GM23338 (cell line): Measurements from ENCODE around the gene ARHGEF28. TPM values are rescaled to one million over a fixed set of nuclear protein-coding genes. Genes with fewer than 3 reads are reported as not detected.

Experiments used
- ATAC-seq: fragments of 200-7000 bp; cut with Tn5 transposase; 3 replicates; pipeline ENCODE4 v1.9.1; 2020
- DNase-seq: peaks from one replicate; pipeline ENCODE4 v3.0.0-alpha.2; 2015; ENCODE audit warnings: low spot score
- H2AFZ ChIP-seq: fragments of 200-600 bp; sonication (generic); 2 replicates; pipeline ENCODE4 v1.8.0; 2016; ENCODE audit warnings: antibody characterized with exemption, mild to moderate bottlenecking, moderate library complexity
- H3F3A ChIP-seq: fragments of 200-600 bp; sonication (generic); replicated peaks from 2 replicates; pipeline ENCODE4 v1.8.0; 2017; ENCODE audit warnings: antibody characterized with exemption, mixed run types, low read depth
- H3K27ac ChIP-seq: fragments of 200-600 bp; sonication (generic); 2 replicates; pipeline ENCODE4 v1.6.1; 2016; ENCODE audit warnings: low read depth
- H3K27me3 ChIP-seq: fragments of 200-600 bp; sonication (generic); 2 replicates; pipeline ENCODE4 v1.8.0; 2016; ENCODE audit warnings: mild to moderate bottlenecking, mixed run types, moderate library complexity; ENCODE audit not compliant: insufficient read depth
- H3K36me3 ChIP-seq: fragments of 200-600 bp; sonication (generic); 2 replicates; pipeline ENCODE4 v1.8.0; 2016; ENCODE audit warnings: mild to moderate bottlenecking; ENCODE audit not compliant: insufficient read depth
- H3K4me1 ChIP-seq: fragments of 200-600 bp; sonication (generic); 2 replicates; pipeline ENCODE4 v1.8.0; 2016; ENCODE audit warnings: mild to moderate bottlenecking, moderate library complexity; ENCODE audit not compliant: insufficient read depth
- H3K4me2 ChIP-seq: fragments of 200-600 bp; sonication (generic); 2 replicates; pipeline ENCODE4 v1.7.1; 2017; ENCODE audit warnings: mixed run types
- H3K4me3 ChIP-seq: fragments of 200-600 bp; sonication (generic); 2 replicates; pipeline ENCODE4 v1.6.1; 2016; ENCODE audit warnings: mixed run types
- H3K79me2 ChIP-seq: fragments of 200-600 bp; sonication (generic); replicated peaks from 2 replicates; pipeline ENCODE4 v1.8.0; 2017; ENCODE audit warnings: mild to moderate bottlenecking; ENCODE audit not compliant: insufficient read depth
- H3K9me2 ChIP-seq: fragments of 200-600 bp; sonication (generic); 2 replicates; pipeline ENCODE4 v1.8.0; 2017; ENCODE audit not compliant: insufficient read depth
- H4K20me1 ChIP-seq: fragments of 200-600 bp; sonication (generic); replicated peaks from 2 replicates; pipeline ENCODE4 v1.8.0; 2017; ENCODE audit warnings: mild to moderate bottlenecking; ENCODE audit not compliant: insufficient read depth
- H3K27ac Mint-ChIP-seq: 2 replicates; pipeline ENCODE4 v1.8.0; 2020; ENCODE audit warnings: inconsistent platforms, mild to moderate bottlenecking, moderate library complexity, mixed read lengths
- H3K27me3 Mint-ChIP-seq: 3 replicates; pipeline ENCODE4 v1.8.0; 2022; ENCODE audit warnings: low read depth, mild to moderate bottlenecking, moderate library complexity, mixed read lengths, inconsistent platforms; ENCODE audit not compliant: insufficient read depth, poor library complexity
- H3K36me3 Mint-ChIP-seq: 3 replicates; pipeline ENCODE4 v1.8.0; 2021; ENCODE audit warnings: low read depth, mild to moderate bottlenecking, inconsistent platforms, moderate library complexity, mixed read lengths
- H3K4me1 Mint-ChIP-seq: 3 replicates; pipeline ENCODE4 v1.8.0; 2020; ENCODE audit warnings: mild to moderate bottlenecking, inconsistent platforms, mixed read lengths
- H3K4me3 Mint-ChIP-seq: 3 replicates; pipeline ENCODE4 v1.8.0; 2021; ENCODE audit warnings: moderate library complexity, mild to moderate bottlenecking, inconsistent platforms, mixed read lengths
- H3K9me3 Mint-ChIP-seq: 3 replicates; pipeline ENCODE4 v1.8.0; 2020; ENCODE audit warnings: moderate library complexity, mild to moderate bottlenecking, inconsistent platforms, mixed read lengths
- CREB1 ChIP-seq: fragments of 250-450 bp; sonication (Bioruptor Pico); IDR thresholded peaks from 2 replicates; pipeline ENCODE4 v1.5.0; 2020; ENCODE audit warnings: low read depth, mild to moderate bottlenecking, moderate library complexity
- CTCF ChIP-seq, 2 experiments: fragments of 200-600 bp in 1 of 2; sonication (generic) in 1 of 2; conservative IDR thresholded peaks; 2 replicates each; pipeline versions ENCODE4 v1.5.1 to v1.6.1; 2016 to 2017; ENCODE audit warnings: antibody characterized with exemption in 2 of 2, low read depth in 2 of 2, mild to moderate bottlenecking in 2 of 2, moderate library complexity in 1 of 2
- ETS1 ChIP-seq: IDR thresholded peaks from 2 replicates; pipeline ENCODE4 v1.6.1; 2016; ENCODE audit warnings: antibody characterized with exemption
- EZH2 ChIP-seq: fragments of 200-600 bp; sonication (generic); IDR thresholded peaks from one replicate; pipeline ENCODE4 v1.8.0; 2017; ENCODE audit warnings: antibody characterized with exemption, mild to moderate bottlenecking, low read depth; ENCODE audit not compliant: unreplicated experiment
- EZH2phosphoT487 ChIP-seq: fragments of 200-600 bp; sonication (generic); IDR thresholded peaks from one replicate; pipeline ENCODE4 v1.8.1; 2018; ENCODE audit warnings: antibody characterized with exemption; ENCODE audit not compliant: unreplicated experiment
- JUNB ChIP-seq: IDR thresholded peaks from one replicate; pipeline ENCODE4 v1.6.1; 2016; ENCODE audit warnings: antibody characterized with exemption; ENCODE audit not compliant: unreplicated experiment
- NANOG ChIP-seq: IDR thresholded peaks from 2 replicates; pipeline ENCODE4 v1.6.1; 2016; ENCODE audit warnings: antibody characterized with exemption, borderline replicate concordance
- POLR2AphosphoS5 ChIP-seq: IDR thresholded peaks from 2 replicates; pipeline ENCODE4 v1.6.1; 2016; ENCODE audit warnings: antibody characterized with exemption, low read depth
- STAT1 ChIP-seq: IDR thresholded peaks from one replicate; pipeline ENCODE4 v1.6.1; 2016; ENCODE audit warnings: antibody characterized with exemption; ENCODE audit not compliant: unreplicated experiment
- ZNF114 ChIP-seq: fragments of 250-450 bp; sonication (Bioruptor Pico); IDR thresholded peaks from 2 replicates; pipeline ENCODE4 v1.5.0; 2020; ENCODE audit warnings: mild to moderate bottlenecking, moderate library complexity
- ZNF331 ChIP-seq: fragments of 250-450 bp; sonication (Bioruptor Pico); IDR thresholded peaks from 2 replicates; pipeline ENCODE4 v1.5.0; 2020; ENCODE audit warnings: low read depth, mild to moderate bottlenecking, moderate library complexity
- polyA plus RNA-seq: library from polyadenylated mRNA; unstranded; fragments of >200 nt; fragmentation: Nextera tagmentation; extraction: Ambion mirVana; gene quantifications from 2 replicates; pipeline ENCODE4 v1.2.1, GENCODE V29; 2016
- total RNA-seq: library from RNA; depleted of rRNA; stranded (reverse); fragments of >200 nt; shearing (Covaris generic); gene quantifications from 2 replicates; pipeline ENCODE4 v1.2.3, GENCODE V29; 2014
- TF ChIP-seq, protein P1 (sequence below): IDR thresholded peaks from one replicate; pipeline ENCODE4 v1.6.1; 2018; ENCODE audit warnings: antibody characterized with exemption; ENCODE audit not compliant: unreplicated experiment
- TF ChIP-seq, protein P2 (sequence below): fragments of 250-450 bp; sonication (Bioruptor Pico); IDR thresholded peaks from 2 replicates; pipeline ENCODE4 v1.5.0; 2020; ENCODE audit warnings: mild to moderate bottlenecking, moderate library complexity

Gene ARHGEF28
- total and polyA plus RNA-seq, 2 experiments from 2014 or later = 0.39 to 1.0 TPM

- no peaks in the 10 kb centered on the region for H3K79me2 ChIP-seq
- Mint-ChIP-seq H3K27ac (no peak overlapping the region), H3K9me3 (peaks cover 23% of the 10 kb centered on the region), H3K4me1 (no peaks in the 10 kb centered on the region), H3K4me3 (no peak overlapping the region), H3K36me3 (peaks cover 10% of the 10 kb centered on the region; the same call in 2 of the 3 replicates), H3K27me3 (no peaks in the 10 kb centered on the region)
- H3K4me3 ChIP-seq = no peak overlapping the region
- ATAC-seq (no peak), DNase-seq (no peak)
- no peaks in the 10 kb centered on the region for H3K4me1 ChIP-seq
- no peaks in the 10 kb centered on the region for H3K36me3 ChIP-seq
- no peaks in the 10 kb centered on the region for H3K27me3 ChIP-seq
- H3F3A ChIP-seq = no peaks in the 10 kb centered on the region
- H3K4me2 ChIP-seq = no peak overlapping the region
- no peak overlapping the region for H3K27ac ChIP-seq
- no peaks in the 10 kb centered on the region for H4K20me1 ChIP-seq
- H3K9me2 ChIP-seq = no peaks in the 10 kb centered on the region
- TF ChIP-seq EZH2 (no peak), ETS1 (no peak), ZNF114 (CRISPR knock-in tag) (no peak), EZH2phosphoT487 (no peak), CTCF (conservative IDR thresholded peaks at IDR 0.05; ENCODE audit: low read depth in 2 of 2) (no peak), ZNF331 (CRISPR knock-in tag) (no peak), NANOG (no peak), POLR2AphosphoS5 (no peak), CREB1 (CRISPR knock-in tag) (no peak), JUNB (no peak), STAT1 (no peak)
- TF ChIP-seq, protein P1, sequence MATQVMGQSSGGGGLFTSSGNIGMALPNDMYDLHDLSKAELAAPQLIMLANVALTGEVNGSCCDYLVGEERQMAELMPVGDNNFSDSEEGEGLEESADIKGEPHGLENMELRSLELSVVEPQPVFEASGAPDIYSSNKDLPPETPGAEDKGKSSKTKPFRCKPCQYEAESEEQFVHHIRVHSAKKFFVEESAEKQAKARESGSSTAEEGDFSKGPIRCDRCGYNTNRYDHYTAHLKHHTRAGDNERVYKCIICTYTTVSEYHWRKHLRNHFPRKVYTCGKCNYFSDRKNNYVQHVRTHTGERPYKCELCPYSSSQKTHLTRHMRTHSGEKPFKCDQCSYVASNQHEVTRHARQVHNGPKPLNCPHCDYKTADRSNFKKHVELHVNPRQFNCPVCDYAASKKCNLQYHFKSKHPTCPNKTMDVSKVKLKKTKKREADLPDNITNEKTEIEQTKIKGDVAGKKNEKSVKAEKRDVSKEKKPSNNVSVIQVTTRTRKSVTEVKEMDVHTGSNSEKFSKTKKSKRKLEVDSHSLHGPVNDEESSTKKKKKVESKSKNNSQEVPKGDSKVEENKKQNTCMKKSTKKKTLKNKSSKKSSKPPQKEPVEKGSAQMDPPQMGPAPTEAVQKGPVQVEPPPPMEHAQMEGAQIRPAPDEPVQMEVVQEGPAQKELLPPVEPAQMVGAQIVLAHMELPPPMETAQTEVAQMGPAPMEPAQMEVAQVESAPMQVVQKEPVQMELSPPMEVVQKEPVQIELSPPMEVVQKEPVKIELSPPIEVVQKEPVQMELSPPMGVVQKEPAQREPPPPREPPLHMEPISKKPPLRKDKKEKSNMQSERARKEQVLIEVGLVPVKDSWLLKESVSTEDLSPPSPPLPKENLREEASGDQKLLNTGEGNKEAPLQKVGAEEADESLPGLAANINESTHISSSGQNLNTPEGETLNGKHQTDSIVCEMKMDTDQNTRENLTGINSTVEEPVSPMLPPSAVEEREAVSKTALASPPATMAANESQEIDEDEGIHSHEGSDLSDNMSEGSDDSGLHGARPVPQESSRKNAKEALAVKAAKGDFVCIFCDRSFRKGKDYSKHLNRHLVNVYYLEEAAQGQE = no peak
- TF ChIP-seq, protein P2, sequence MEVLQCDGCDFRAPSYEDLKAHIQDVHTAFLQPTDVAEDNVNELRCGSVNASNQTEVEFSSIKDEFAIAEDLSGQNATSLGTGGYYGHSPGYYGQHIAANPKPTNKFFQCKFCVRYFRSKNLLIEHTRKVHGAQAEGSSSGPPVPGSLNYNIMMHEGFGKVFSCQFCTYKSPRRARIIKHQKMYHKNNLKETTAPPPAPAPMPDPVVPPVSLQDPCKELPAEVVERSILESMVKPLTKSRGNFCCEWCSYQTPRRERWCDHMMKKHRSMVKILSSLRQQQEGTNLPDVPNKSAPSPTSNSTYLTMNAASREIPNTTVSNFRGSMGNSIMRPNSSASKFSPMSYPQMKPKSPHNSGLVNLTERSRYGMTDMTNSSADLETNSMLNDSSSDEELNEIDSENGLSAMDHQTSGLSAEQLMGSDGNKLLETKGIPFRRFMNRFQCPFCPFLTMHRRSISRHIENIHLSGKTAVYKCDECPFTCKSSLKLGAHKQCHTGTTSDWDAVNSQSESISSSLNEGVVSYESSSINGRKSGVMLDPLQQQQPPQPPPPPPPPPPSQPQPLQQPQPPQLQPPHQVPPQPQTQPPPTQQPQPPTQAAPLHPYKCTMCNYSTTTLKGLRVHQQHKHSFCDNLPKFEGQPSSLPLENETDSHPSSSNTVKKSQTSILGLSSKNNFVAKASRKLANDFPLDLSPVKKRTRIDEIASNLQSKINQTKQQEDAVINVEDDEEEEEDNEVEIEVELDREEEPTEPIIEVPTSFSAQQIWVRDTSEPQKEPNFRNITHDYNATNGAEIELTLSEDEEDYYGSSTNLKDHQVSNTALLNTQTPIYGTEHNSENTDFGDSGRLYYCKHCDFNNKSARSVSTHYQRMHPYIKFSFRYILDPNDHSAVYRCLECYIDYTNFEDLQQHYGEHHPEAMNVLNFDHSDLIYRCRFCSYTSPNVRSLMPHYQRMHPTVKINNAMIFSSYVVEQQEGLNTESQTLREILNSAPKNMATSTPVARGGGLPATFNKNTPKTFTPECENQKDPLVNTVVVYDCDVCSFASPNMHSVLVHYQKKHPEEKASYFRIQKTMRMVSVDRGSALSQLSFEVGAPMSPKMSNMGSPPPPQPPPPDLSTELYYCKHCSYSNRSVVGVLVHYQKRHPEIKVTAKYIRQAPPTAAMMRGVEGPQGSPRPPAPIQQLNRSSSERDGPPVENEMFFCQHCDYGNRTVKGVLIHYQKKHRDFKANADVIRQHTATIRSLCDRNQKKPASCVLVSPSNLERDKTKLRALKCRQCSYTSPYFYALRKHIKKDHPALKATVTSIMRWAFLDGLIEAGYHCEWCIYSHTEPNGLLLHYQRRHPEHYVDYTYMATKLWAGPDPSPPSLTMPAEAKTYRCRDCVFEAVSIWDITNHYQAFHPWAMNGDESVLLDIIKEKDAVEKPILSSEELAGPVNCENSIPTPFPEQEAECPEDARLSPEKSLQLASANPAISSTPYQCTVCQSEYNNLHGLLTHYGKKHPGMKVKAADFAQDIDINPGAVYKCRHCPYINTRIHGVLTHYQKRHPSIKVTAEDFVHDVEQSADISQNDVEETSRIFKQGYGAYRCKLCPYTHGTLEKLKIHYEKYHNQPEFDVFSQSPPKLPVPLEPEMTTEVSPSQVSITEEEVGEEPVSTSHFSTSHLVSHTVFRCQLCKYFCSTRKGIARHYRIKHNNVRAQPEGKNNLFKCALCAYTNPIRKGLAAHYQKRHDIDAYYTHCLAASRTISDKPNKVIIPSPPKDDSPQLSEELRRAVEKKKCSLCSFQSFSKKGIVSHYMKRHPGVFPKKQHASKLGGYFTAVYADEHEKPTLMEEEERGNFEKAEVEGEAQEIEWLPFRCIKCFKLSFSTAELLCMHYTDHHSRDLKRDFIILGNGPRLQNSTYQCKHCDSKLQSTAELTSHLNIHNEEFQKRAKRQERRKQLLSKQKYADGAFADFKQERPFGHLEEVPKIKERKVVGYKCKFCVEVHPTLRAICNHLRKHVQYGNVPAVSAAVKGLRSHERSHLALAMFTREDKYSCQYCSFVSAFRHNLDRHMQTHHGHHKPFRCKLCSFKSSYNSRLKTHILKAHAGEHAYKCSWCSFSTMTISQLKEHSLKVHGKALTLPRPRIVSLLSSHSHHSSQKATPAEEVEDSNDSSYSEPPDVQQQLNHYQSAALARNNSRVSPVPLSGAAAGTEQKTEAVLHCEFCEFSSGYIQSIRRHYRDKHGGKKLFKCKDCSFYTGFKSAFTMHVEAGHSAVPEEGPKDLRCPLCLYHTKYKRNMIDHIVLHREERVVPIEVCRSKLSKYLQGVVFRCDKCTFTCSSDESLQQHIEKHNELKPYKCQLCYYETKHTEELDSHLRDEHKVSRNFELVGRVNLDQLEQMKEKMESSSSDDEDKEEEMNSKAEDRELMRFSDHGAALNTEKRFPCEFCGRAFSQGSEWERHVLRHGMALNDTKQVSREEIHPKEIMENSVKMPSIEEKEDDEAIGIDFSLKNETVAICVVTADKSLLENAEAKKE = no peak
- no peak overlapping the region for H2AFZ ChIP-seq
Observed at GRCh38 chr5:73763300-73764032, 137.5 kb downstream of the ARHGEF28 start.
